ENCODE results near the gene CABP7.

Gene CABP7

GRCh38 chr22:29769723-29770321, 50.0 kb downstream of the CABP7 start:
- no CpG with 5 or more reads among the region's 2 CpGs for WGBS (ENCODE audit: insufficient coverage, insufficient read length)
- H3K36me3 ChIP-seq (ENCODE audit: control insufficient read depth, insufficient read depth, low read length) = no peaks in the 10 kb centered on the region; the same call in 1 of the 2 replicates
- H3K4me1 ChIP-seq (ENCODE audit: control insufficient read depth, insufficient read depth, low read length) = 0 out of 2 replicates have a peak, but pooled peaks cover 2% of the 10 kb centered on the region
- no peak overlapping the region for H3K27ac ChIP-seq (ENCODE audit: low read length)
- no peaks in the 10 kb centered on the region for H3K9me3 ChIP-seq (ENCODE audit: control insufficient read depth, insufficient read depth, low read length)
- DNase-seq (ENCODE audit: low read depth, low spot score) = no peak
- no peaks in the 10 kb centered on the region for H3K27me3 ChIP-seq (ENCODE audit: control insufficient read depth, insufficient read depth, low read length)
- no peak overlapping the region for H3K4me3 ChIP-seq (ENCODE audit: low read length)

- no CpG with 5 or more reads among the region's 5 CpGs for WGBS (ENCODE audit: insufficient coverage, insufficient read length)
- 0 out of 2 replicates have a peak, but pooled peaks cover 2% of the 10 kb centered on the region for H3K4me1 ChIP-seq (ENCODE audit: control insufficient read depth, insufficient read depth, low read length)
- no peak overlapping the region for H3K27ac ChIP-seq (ENCODE audit: low read length)
- H3K36me3 ChIP-seq (ENCODE audit: control insufficient read depth, insufficient read depth, low read length) = no peaks in the 10 kb centered on the region; the same call in 1 of the 2 replicates
- H3K9me3 ChIP-seq (ENCODE audit: control insufficient read depth, insufficient read depth, low read length) = no peaks in the 10 kb centered on the region
- no peak overlapping the region for H3K4me3 ChIP-seq (ENCODE audit: low read length)
- DNase-seq (ENCODE audit: low read depth, low spot score) = peak; percentile 27
- H3K27me3 ChIP-seq (ENCODE audit: control insufficient read depth, insufficient read depth, low read length) = no peaks in the 10 kb centered on the region
Observed at GRCh38 chr22:29772170-29772641, 52.4 kb downstream of the CABP7 start.

- no peak for DNase-seq (ENCODE audit: low read depth, low spot score)
- Histone ChIP-seq H3K36me3 (ENCODE audit: control insufficient read depth, insufficient read depth, low read length) (no peaks in the 10 kb centered on the region; the same call in 1 of the 2 replicates), H3K27ac (ENCODE audit: low read length) (no peak overlapping the region), H3K4me3 (ENCODE audit: low read length) (no peak overlapping the region), H3K27me3 (ENCODE audit: control insufficient read depth, insufficient read depth, low read length) (no peaks in the 10 kb centered on the region), H3K9me3 (ENCODE audit: control insufficient read depth, insufficient read depth, low read length) (no peaks in the 10 kb centered on the region), H3K4me1 (ENCODE audit: control insufficient read depth, insufficient read depth, low read length) (no peaks in the 10 kb centered on the region)
- no CpG with 5 or more reads among the region's 2 CpGs for WGBS (ENCODE audit: insufficient coverage, insufficient read length)
Observed at GRCh38 chr22:29773233-29773632, 53.4 kb downstream of the CABP7 start.

GRCh38 chr22:29780220-29780619, 60.4 kb downstream of the CABP7 start:
- WGBS (ENCODE audit: insufficient coverage, insufficient read length) = no CpG with 5 or more reads among the region's 5 CpGs
- Histone ChIP-seq H3K36me3 (ENCODE audit: control insufficient read depth, insufficient read depth, low read length) (no peaks in the 10 kb centered on the region), H3K4me1 (ENCODE audit: control insufficient read depth, insufficient read depth, low read length) (no peaks in the 10 kb centered on the region; the same call in 1 of the 2 replicates), H3K27me3 (ENCODE audit: control insufficient read depth, insufficient read depth, low read length) (no peaks in the 10 kb centered on the region), H3K4me3 (ENCODE audit: low read length) (no peak overlapping the region), H3K27ac (ENCODE audit: low read length) (no peak overlapping the region), H3K9me3 (ENCODE audit: control insufficient read depth, insufficient read depth, low read length) (no peaks in the 10 kb centered on the region)
- no peak for DNase-seq (ENCODE audit: low read depth, low spot score)

- Histone ChIP-seq H3K27me3 (ENCODE audit: control insufficient read depth, insufficient read depth, low read length) (no peaks in the 10 kb centered on the region), H3K27ac (ENCODE audit: low read length) (no peak overlapping the region), H3K36me3 (ENCODE audit: control insufficient read depth, insufficient read depth, low read length) (no peaks in the 10 kb centered on the region), H3K9me3 (ENCODE audit: control insufficient read depth, insufficient read depth, low read length) (no peaks in the 10 kb centered on the region), H3K4me1 (ENCODE audit: control insufficient read depth, insufficient read depth, low read length) (no peaks in the 10 kb centered on the region; the same call in 1 of the 2 replicates), H3K4me3 (ENCODE audit: low read length) (no peak overlapping the region)
- no CpG with 5 or more reads among the region's 8 CpGs for WGBS (ENCODE audit: insufficient coverage, insufficient read length)
- DNase-seq (ENCODE audit: low read depth, low spot score) = no peak
Observed at GRCh38 chr22:29780748-29781676, 61.2 kb downstream of the CABP7 start.

Data from iPS DF 6.9 (cell line).